Smooth muscle cell (in vitro differentiated cells): ENCODE measurements around the gene ISL1. TPM values are rescaled to one million over a fixed set of nuclear protein-coding genes. Genes with fewer than 3 reads are reported as not detected.

Source experiments
- DNase-seq: peaks from one replicate; lab custom pipeline; 2025; ENCODE audit not compliant: unreplicated experiment; lab: John Stamatoyannopoulos, UW
- H2AFZ ChIP-seq: fragments of 200-600 bp; sonication (generic); 2 replicates; pipeline ENCODE4 v1.6.0; 2016; ENCODE audit warnings: antibody characterized with exemption, low read depth, mild to moderate bottlenecking
- H3F3A ChIP-seq: fragments of 200-600 bp; sonication (generic); 2 replicates; pipeline ENCODE4 v1.6.0; 2017; ENCODE audit warnings: antibody characterized with exemption, low read depth
- H3K27ac ChIP-seq: fragments of 200-600 bp; sonication (generic); 2 replicates; pipeline ENCODE4 v1.5.1; 2016; ENCODE audit warnings: low read depth, mild to moderate bottlenecking
- H3K27me3 ChIP-seq: fragments of 200-600 bp; sonication (generic); 2 replicates; pipeline ENCODE4 v1.6.1; 2016; ENCODE audit warnings: low read depth, mild to moderate bottlenecking
- H3K36me3 ChIP-seq: fragments of 200-600 bp; sonication (generic); 2 replicates; pipeline ENCODE4 v1.5.1; 2016; ENCODE audit warnings: low read depth
- H3K4me1 ChIP-seq: fragments of 200-600 bp; sonication (generic); 2 replicates; pipeline ENCODE4 v1.5.1; 2016; ENCODE audit warnings: low read depth
- H3K4me2 ChIP-seq: fragments of 200-600 bp; sonication (generic); 2 replicates; pipeline ENCODE4 v1.6.0; 2016; ENCODE audit warnings: mild to moderate bottlenecking
- H3K4me3 ChIP-seq: fragments of 200-600 bp; sonication (generic); 2 replicates; pipeline ENCODE4 v1.5.1; 2016; ENCODE audit warnings: mild to moderate bottlenecking
- H3K79me2 ChIP-seq: fragments of 200-600 bp; sonication (generic); 2 replicates; pipeline ENCODE4 v1.6.0; 2016; ENCODE audit warnings: low read depth, mild to moderate bottlenecking
- H3K9ac ChIP-seq: fragments of 200-600 bp; sonication (generic); 2 replicates; pipeline ENCODE4 v1.6.0; 2016; ENCODE audit warnings: low read depth
- H3K9me3 ChIP-seq: fragments of 200-600 bp; sonication (generic); replicated peaks from 2 replicates; pipeline ENCODE4 v1.5.1; 2016; ENCODE audit warnings: low read depth
- H4K20me1 ChIP-seq: fragments of 200-600 bp; sonication (generic); 2 replicates; pipeline ENCODE4 v1.6.0; 2016; ENCODE audit warnings: low read depth
- WGBS: methylation state at CpG from one replicate; pipeline ENCODE4 v1.1.7; 2016; ENCODE audit warnings: low lambda C conversion rate; 5-methylcytosine and 5-hydroxymethylcytosine counted together
- polyA plus RNA-seq: library from polyadenylated mRNA; unstranded; fragments of >200 nt; fragmentation: Nextera tagmentation; extraction: Ambion mirVana; gene quantifications from 2 replicates; pipeline ENCODE4 v1.2.1, GENCODE V29; 2016
- total RNA-seq: library from RNA; depleted of rRNA; stranded (reverse); fragments of >200 nt; gene quantifications from 2 replicates; pipeline ENCODE4 v1.2.3, GENCODE V29; 2014
- TF ChIP-seq, protein P1 (sequence below): fragments of 200-600 bp; sonication (generic); IDR thresholded peaks from 2 replicates; pipeline ENCODE4 v1.5.1; 2017; ENCODE audit warnings: borderline replicate concordance, mild to moderate bottlenecking, antibody characterized with exemption; ENCODE audit not compliant: insufficient read depth, poor library complexity, severe bottlenecking

ISL1 gene
- total and polyA plus RNA-seq, 2 experiments from 2014 or later = 3.6 to 16.0 TPM

DNA sequence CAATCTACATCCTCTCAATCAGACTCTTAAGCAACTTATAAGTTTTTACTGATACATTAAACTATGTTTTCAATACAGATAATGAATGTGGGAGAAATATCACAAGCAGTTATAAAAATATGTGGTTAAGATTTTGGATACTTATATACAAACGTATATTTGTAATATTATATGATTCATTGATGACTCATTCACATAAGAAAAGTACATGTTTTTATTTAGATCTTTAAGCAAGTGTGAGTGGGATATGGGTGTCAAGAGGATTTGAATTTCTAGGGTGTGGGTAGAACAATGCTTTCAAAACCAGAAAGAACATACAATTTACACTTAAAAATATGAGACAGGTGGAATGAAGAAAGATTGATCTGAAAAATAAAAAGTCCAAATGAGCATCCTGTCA lies 36.1 kb upstream of the ISL1 start:
- no peaks in the 10 kb centered on the region for H3K27me3 ChIP-seq
- H3K4me2 ChIP-seq = no peak overlapping the region
- no peak for DNase-seq
- no peaks in the 10 kb centered on the region for H3K4me1 ChIP-seq
- no peaks in the 10 kb centered on the region for H4K20me1 ChIP-seq
- TF ChIP-seq, protein P1, sequence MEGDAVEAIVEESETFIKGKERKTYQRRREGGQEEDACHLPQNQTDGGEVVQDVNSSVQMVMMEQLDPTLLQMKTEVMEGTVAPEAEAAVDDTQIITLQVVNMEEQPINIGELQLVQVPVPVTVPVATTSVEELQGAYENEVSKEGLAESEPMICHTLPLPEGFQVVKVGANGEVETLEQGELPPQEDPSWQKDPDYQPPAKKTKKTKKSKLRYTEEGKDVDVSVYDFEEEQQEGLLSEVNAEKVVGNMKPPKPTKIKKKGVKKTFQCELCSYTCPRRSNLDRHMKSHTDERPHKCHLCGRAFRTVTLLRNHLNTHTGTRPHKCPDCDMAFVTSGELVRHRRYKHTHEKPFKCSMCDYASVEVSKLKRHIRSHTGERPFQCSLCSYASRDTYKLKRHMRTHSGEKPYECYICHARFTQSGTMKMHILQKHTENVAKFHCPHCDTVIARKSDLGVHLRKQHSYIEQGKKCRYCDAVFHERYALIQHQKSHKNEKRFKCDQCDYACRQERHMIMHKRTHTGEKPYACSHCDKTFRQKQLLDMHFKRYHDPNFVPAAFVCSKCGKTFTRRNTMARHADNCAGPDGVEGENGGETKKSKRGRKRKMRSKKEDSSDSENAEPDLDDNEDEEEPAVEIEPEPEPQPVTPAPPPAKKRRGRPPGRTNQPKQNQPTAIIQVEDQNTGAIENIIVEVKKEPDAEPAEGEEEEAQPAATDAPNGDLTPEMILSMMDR = no peak
- no peak overlapping the region for H2AFZ ChIP-seq
- H3K9ac ChIP-seq = no peak overlapping the region
- H3F3A ChIP-seq = no peaks in the 10 kb centered on the region
- H3K4me3 ChIP-seq = no peak overlapping the region
- H3K36me3 ChIP-seq = no peaks in the 10 kb centered on the region
- WGBS = 86% methylated on average over 1 of the region's 1 CpG
- no peak overlapping the region for H3K27ac ChIP-seq
- no peaks in the 10 kb centered on the region for H3K9me3 ChIP-seq
- no peaks in the 10 kb centered on the region for H3K79me2 ChIP-seq

DNA sequence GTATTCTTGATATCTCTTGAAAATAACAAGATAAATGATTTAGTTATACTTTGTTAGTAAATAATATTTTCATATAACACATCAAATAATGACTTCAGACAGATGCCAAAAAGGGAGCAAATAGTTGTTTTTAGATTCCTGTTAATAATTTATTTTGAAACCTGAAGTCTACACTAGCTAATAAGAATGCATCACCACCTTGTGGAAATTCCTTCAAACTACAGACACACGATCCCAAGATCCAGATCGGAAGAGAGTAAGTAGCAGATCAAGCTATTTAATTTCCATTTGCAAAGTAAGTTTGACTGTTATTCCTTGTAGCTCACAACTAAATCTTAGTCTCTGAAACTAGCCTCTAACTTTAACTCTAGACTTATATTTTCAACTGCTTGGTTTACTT lies 35.5 kb upstream of the ISL1 start:
- no peak overlapping the region for H3K9ac ChIP-seq
- no peaks in the 10 kb centered on the region for H3F3A ChIP-seq
- no peaks in the 10 kb centered on the region for H3K27me3 ChIP-seq
- 73% methylated on average over 2 of the region's 2 CpGs for whole genome bisulfite sequencing
- no peaks in the 10 kb centered on the region for H3K36me3 ChIP-seq
- no peak overlapping the region for H3K4me2 ChIP-seq
- H3K79me2 ChIP-seq = no peaks in the 10 kb centered on the region
- no peak overlapping the region for H3K4me3 ChIP-seq
- no peak overlapping the region for H2AFZ ChIP-seq
- no peak overlapping the region for H3K27ac ChIP-seq
- TF ChIP-seq, protein P1 = no peak
- no peaks in the 10 kb centered on the region for H4K20me1 ChIP-seq
- no peaks in the 10 kb centered on the region for H3K4me1 ChIP-seq
- H3K9me3 ChIP-seq = no peaks in the 10 kb centered on the region
- no peak for DNase-seq

DNA sequence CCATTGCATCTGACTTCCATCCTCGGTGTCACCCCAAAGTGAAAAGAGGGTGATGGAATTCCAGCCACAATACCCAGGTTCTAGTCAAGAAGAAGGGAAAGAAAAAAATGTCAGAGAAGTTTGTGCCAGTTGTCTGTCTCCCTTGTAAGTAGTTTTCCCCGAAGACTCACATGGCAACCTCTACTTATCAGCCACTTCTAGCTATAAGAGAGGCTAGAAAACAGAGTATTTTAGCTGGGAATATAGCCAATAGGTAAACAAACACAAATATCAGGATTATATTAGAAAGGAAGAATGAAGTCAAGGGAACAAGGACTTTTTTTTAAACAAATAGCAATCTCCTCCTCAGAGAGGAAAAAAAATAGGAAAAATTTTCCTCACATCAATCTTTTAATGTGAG lies 12.2 kb upstream of the ISL1 start:
- no peaks in the 10 kb centered on the region for H3K9me3 ChIP-seq
- WGBS = 92% methylated on average over 2 of the region's 2 CpGs
- H3F3A ChIP-seq = no peaks in the 10 kb centered on the region

GRCh38 chr5:51373880-51374523 lies 9.2 kb upstream of the ISL1 start:
- H3K4me2 ChIP-seq = no peak overlapping the region
- H3K79me2 ChIP-seq = no peaks in the 10 kb centered on the region
- TF ChIP-seq, protein P1 = no peak
- no peak for DNase-seq
- H2AFZ ChIP-seq = no peak overlapping the region
- H4K20me1 ChIP-seq = no peaks in the 10 kb centered on the region
- no peak overlapping the region for H3K27ac ChIP-seq
- H3K4me1 ChIP-seq = peaks cover 23% of the 10 kb centered on the region
- H3K9me3 ChIP-seq = no peaks in the 10 kb centered on the region
- no peaks in the 10 kb centered on the region for H3F3A ChIP-seq
- peaks cover 36% of the 10 kb centered on the region for H3K27me3 ChIP-seq
- no peak overlapping the region for H3K4me3 ChIP-seq
- H3K9ac ChIP-seq = no peak overlapping the region
- 17% methylated on average over 3 of the region's 3 CpGs for WGBS
- H3K36me3 ChIP-seq = no peaks in the 10 kb centered on the region

More for the DNA sequence above, 12.2 kb upstream of the ISL1 start:
- no peak overlapping the region for H3K4me2 ChIP-seq
- no peak overlapping the region for H3K4me3 ChIP-seq
- TF ChIP-seq, protein P1 = no peak
- H3K79me2 ChIP-seq = no peaks in the 10 kb centered on the region
- no peak for DNase-seq
- no peak overlapping the region for H2AFZ ChIP-seq
- H4K20me1 ChIP-seq = no peaks in the 10 kb centered on the region
- H3K36me3 ChIP-seq = no peaks in the 10 kb centered on the region
- H3K4me1 ChIP-seq = no peaks in the 10 kb centered on the region
- H3K27me3 ChIP-seq = peaks cover 6% of the 10 kb centered on the region
- no peak overlapping the region for H3K9ac ChIP-seq
- no peak overlapping the region for H3K27ac ChIP-seq
